SK-N-DZ (cell line): ENCODE results near the gene PTPRT.

Experiments
- DNase-seq: peaks from one replicate; pipeline ENCODE4 v3.0.0-alpha.2; 2015; ENCODE audit warnings: low spot score

PTPRT gene

DNA sequence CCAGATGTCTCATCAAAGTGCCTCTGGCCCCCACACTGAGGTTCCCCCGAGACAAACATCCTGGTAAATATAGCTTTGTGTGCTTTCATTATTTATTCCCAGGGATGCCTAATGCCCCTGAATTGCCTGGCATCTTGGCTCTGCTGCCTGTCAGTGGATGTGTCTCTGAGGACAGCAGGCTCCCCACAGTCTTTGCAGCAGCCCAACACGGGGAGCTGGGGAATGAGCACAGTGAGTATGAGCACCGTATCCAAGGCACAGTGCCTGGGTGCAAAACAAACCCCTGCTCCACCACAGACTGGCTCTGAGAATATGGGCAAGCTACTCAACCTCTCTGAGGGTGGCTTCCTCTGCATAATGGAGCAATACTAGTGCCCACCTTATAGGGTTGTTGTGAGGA, 165.9 kb downstream of the PTPRT start:
- DNase-seq, result no peak

DNA sequence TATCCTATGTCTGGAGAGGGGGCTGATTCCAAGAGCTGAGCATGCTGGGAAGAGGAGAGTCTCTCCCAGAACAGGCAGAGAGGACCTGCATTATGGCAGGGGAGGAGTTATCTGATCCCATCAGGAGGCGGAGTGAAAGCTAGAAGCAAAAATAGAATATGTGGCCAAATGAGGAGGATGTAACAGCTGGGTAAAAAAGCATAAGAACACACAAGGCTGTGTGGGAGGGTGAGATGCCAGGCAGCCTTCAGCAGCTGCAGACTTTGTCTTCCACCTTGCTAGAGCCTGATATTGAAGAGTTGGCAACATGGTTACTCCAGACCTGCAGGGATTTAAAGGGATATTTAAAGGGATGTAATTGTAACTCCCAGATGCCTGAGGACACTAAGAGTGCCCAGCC, 167.1 kb downstream of the PTPRT start:
- DNase-seq, result no peak

DNA sequence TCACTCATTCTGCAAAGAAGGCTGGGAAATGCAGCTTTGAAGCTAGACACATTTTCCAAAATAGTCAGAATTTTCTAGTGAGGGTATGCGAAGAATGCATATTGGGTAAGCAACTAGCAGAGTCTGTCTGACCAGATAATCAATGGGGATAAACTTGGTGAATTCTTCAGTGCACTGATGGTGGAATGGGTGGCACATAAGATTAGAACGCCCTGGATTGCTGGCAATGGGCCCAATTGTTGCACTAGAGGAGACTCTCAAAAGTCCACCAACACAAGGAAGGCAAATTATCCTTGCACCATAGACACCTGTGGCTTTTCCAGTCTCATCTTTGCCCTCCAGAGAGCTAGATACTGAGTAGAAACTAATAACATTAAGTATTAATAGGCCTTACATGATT, 167.6 kb downstream of the PTPRT start:
- DNase-seq, result no peak

DNA sequence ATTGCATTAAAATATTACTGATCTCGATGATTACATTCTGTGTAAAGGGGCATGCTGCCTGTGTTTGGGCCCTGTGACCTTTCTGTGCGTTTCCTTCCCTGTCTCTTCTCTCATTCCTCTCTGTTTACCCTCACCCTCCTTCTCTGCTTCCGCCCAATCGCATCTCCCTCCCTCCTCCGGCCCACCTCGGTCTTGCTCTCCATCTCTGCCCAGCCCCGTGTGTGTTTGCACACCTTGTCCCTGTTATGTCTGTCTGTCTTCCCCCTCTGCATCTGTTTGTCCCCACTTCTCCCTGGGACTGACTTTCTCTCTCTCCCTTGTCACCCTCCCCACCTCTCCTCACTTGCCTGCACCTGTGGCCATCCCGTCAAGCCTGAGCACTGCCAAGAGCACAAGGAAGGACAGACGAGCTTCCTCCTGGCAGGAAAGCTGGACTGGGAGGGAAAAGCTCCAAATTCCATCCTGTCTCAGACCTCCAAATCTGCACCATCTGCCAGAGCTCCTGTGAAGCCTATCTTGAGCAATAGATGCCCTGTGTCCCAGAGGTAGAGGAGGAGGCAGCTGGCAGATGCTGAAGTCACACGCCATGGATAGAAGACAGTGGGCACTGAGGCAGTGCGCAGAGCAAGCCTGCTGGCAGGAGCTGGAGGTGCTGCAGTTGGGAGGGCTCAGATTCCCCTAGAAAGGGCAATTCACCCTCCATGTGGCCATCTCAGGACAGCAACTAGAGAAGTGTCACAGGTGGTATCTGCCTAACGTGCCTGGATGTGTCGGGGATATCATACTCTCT, 172.3 kb downstream of the PTPRT start:
- DNase-seq, result no peak

DNA sequence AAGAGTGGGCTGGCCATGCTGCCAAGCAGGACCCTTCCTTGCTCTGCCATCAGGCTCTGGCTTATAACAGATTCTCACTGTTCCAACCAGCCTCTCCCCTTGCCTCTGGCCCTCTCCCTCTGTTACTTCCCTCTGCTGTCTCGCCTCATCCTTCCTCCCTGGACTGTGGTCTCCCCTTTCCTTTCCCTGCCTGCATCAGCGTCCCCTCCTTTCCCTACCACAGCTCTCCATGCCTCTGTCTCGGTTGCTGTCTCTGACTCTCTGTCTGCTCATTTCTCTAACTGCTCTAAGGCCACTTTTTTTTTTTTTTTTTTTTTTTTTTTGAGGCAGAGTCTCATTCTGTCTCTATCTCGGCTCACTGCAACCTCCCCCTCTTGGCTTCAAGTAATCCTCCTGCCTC, 173.4 kb downstream of the PTPRT start:
- DNase-seq, result no peak

DNA sequence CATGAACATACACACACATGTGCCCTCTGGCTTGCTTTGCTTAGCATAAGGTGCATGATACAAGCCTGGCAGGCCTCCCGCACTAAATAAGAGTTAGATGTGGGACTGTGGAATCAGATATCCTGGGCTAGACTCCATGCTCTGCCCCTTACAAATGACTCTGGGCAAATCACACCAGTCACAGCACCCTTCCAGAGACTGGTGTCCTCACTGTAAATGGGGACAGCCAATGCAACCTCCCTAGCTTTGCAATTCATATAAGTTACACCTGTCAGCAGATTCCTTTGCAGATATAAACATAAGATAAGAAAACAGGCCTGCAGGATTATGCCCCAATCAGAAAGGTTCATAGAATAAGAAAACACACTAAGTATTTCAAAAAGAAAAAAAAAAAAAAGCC, 174.1 kb downstream of the PTPRT start:
- no peak for DNase-seq

DNA sequence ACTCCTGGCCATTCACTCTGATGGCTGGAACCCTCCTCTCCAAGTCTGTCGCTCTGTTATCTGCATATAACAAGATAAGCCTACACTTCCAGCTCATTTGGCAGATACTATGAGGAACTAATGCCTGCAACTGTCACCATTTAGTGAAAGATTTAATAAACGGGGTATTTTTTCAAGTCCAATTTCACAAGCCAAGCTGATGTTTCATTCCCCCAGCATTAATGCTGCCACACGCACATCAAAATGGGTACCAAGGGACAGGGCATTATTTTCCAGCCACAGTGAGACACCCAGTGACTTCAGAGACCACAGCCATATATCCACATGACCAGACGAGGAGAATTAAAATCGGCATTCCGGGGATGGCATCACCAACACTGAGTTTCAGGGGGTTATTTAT, 175.5 kb downstream of the PTPRT start:
- DNase-seq, result no peak

DNA sequence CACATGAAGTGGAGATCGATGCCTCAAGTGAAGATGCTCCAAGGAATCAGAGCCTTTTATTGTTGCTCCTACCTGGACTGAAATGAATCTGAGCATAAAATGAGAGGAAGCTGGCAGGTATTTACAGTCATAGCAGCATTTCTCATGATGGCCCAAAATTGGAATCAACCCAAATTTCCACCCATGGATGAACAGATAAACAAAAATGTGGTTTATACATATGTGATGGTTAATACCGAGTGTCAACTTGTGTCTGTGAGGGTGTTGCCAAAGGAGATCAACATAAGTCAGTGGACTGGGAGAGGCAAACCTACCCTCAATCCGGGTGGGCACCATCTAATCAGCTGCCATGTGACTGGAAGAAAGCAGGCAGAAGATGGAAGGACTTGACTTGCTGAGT, 178.2 kb downstream of the PTPRT start:
- no peak for DNase-seq

DNA sequence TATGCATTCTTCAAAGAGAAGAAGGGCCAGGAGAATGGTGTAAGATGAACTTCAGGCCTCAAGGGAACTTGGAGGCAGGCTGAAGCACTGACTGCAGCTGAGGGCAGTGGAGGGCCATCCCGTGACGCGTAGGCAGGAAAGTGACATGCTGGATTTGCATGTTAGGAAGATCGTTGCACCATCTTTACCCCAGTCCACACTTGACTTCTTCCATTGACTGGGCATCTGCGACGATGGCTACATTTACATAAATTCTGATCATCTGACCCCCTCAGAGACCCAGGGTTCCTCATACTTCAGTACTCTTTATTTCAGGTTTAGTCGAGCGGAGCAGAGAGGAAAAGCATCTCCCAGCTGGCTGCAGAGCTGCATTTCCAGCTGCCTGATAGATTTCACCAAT, 180.2 kb downstream of the PTPRT start:
- no peak for DNase-seq

DNA sequence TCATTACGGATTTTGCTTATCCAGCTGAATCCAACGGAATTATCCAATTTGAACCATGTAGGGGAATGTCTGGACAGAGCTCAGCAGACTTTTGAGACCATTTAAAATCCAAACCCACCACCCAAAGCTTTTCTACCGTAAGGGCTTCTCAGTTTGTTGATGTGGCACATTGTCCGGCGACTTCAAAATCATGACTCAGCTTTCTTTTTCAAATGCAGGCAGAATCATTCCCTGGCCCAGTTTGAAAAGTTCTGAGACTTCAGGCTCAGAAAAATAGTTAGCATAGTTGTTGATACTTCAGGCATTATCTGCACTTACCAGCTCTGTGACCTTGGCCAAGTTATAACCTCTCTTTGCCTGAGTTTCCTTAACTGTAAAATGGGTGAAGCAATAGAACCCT, 182.2 kb downstream of the PTPRT start:
- no peak for DNase-seq

DNA sequence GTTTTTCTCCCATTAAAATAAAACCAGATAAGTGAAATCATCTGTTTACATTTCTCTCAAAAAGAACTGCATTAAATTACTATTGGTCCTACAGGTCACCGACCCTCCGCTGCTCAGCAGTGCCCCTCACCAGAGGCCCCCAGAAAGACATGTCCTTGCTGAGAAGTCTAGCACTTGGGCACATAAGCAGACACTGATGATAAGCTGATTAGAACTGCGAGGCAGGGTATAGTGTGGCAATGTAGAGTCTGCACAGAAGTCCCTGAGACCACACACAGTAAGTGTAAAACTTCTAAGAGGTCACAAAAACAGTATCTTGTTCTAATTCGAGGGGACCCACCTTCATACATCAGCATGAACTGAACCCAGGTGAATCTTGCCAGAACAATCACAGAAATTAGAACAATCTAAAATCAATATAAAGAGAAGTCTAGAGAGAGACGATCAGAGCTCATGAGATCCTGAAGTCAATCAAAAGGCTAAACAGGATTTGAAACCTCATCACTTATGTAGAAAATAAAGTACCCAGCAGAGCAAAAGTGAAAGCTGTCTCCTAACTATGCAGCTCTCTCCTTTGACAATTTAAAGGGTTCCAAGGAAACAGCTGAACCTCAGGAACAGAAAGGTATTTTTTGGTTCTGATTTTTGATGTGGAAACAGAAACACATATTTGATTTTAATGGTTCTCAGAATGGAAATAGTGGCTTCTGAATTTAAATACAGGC, 182.9 kb downstream of the PTPRT start:
- DNase-seq, result no peak

DNA sequence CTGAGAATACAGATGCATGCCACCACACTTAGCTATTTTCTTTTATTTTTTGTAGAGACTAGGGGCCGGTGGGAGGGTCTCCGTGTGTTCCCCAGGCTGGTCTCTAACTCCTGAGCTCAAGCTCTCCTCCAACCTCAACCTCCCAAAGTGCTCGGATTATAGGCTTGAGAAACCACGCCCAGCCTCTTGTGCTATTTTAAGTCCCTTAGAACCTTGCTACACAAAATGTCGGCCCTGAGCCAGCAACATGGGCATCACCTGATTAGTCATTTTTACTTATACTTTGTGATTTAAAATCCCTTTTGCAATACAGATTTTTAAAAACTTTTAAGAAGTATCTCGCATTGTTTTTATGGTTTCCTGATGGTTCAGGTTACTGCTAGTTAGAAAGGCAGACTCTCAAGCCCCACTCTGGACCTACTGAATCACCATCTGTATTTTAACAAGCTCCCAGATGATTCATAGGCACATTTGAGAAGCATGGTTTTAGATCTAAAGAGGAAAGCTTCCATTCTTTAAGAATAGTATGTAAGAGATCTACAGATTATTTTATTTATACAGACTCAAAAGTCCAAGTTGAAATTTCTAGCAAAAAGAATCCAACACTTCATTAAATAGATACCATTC, 186.3 kb downstream of the PTPRT start:
- DNase-seq, result no peak

DNA sequence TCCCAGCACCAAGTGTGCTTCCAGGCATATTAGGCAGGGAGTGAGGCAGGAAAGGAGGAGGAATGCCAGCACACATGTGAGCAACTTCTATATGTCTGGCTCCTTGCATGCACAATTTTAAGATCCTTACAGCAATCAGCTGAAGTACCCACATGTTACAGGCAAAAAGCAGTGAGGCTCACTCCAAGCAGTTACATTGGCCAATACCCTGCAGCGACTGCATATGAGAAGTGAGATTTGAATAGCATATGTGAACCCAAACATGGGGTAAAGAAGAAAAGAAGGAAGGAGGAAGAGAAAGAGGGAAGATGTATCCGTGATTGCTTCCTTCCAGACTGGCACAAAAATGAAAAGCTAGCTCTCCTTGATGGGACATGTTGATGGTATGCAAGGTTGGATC, 193.6 kb downstream of the PTPRT start:
- no peak for DNase-seq

DNA sequence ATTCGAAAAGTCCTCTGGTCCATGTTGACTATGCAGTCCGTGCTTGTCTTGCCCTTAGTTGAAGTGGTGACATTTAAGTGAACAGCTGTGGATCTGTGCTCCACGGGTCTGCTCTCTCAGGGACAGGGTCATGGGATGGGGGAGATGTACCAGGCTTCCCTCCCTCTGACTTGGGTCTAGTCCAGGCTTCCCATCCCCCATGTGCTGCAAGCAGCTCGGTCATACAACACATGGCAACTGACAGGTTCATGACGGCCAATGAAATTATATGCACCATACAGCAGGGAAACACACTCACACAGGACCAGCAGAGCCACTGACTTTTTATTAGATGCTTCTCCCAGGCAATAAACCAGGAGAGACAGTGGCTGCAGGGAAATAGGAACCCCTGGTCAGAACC, 201.4 kb downstream of the PTPRT start:
- DNase-seq, result no peak

DNA sequence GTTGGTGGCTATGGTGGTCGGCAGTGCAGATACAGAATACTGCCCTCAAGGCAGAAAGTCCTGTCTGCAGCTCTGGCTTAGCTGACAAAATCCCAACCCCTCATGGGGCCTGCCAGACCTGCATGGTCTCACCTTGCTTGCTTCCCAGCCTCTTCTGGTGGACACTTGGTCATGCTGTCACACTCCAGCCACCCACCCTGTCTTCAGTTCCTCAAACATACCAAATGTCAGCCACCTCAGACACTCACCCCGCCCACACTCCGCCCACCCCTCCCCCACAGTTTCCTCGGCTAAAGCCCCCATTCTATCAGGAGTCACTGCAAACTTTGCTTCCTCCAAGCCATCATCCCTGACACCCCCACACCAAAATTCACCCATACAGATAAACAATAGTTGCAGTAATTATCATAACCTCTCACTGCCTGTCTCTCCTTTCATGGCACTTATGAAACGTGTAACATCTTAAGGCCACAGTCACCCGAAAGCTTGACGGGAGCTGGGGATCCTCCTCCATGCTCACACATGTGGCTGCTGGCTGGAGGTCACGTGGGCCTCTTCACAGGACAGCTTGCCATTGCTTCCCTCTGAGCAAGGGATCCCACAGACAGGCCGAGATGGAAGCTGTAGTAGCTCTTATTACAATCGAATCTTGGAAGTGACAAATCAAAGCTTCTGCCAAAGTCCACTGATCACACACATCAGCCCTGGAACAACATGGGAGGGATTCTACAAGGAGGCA, 202.2 kb downstream of the PTPRT start:
- DNase-seq, result no peak

DNA sequence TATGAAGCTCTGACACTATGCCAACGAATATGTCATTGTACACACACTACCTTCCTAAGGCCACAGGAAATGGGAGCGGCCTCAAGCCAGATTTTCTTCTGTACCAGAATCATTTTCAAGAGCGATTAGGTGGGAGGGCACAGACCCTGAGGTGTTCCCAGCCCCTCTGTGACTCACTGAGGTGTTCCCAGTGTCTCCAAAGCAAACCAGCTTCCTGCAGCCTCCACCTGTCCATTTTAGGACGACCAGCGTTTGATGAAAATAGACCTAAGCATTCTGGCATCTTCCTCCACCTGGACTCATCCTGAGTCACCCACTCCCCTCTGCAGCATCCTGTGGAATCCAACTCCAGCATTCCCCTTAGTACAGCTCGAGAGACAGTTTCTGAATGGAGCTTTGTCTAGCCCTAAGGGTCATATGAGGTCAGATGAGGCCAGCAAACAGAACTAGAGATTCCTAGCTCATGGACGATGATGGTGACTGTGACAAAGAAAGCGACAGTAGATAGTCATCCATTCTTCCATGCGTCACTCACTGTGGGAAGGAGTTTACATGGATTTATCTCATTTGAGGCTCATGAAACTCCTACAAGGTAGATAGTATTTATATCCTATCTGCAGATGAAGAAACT, 203.4 kb downstream of the PTPRT start:
- DNase-seq, result no peak

DNA sequence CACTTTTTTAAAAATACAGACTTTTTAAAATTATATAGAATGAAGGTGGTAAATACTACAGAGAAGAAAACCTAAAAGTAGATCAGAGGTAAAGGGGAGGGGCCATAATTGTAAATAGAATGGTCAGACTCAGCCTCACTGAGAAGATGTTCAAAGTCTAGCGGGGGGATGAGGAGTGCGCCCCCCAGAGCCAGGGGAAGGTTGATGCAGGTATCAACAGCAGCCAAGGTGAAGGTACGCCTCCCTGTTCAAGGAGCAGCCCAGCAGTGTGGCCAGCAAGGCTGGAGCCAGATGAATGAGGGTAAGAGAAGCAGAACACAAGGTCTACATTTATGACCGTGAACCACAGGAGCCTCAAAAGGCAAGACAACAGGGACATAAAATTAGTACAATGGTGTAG, 204.1 kb downstream of the PTPRT start:
- no peak for DNase-seq

DNA sequence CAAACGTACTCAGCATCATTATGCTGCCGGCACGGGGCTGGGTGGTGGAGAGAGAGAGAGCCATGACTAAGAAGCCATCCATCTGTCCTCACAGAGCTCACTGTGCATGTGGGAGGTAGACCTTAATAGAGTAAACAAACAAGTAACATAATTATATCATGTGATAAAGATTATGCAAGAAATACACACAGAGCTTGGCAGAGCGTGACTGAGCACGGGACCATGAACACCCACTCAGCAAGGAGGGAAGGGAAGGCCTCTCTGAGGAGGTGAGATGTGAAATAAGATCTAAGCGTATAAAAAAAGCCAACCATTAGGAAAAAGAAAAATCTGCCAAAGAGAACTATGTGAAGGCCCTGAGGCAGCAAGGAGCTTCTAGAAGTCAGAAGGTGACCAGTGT, 207.5 kb downstream of the PTPRT start:
- no peak for DNase-seq

DNA sequence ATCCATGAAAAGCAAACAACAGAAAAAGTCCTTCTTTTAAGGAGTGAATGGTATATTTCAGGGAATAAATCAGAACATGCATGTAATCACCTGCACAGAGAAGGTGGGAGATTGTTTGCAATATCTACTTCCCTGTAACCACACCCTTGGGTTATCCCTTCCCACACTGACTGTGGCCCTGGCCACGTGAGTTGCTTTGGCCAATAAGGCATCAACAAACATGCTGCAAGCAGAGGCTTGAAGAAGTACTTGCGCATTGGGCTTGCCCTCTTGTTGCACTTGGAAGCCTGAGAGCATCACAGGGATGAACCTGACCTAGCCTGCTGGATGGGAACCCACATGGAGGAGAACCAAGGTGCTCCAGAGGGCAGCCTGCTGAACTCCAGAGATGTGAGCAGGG, 208.5 kb downstream of the PTPRT start:
- no peak for DNase-seq

DNA sequence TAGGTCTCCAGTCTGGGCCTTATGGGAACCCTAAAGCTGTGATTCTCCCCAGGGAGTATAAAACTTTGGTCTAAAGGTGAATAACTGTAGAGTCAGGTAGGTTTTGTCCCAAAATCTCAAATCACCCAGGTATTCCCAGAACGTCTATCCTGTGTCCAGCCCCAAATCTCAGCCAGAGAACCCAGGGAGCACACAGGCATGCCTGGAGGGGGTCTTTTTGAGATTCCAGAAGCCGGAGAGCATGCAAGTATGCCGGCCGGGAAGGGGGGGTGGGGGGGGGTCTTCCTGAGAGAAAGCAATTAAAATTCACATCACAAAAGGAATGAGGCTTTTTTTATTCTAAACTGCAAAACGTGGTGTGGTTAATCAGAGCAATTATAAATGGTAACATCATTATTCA, 210.0 kb downstream of the PTPRT start:
- DNase-seq, result no peak

DNA sequence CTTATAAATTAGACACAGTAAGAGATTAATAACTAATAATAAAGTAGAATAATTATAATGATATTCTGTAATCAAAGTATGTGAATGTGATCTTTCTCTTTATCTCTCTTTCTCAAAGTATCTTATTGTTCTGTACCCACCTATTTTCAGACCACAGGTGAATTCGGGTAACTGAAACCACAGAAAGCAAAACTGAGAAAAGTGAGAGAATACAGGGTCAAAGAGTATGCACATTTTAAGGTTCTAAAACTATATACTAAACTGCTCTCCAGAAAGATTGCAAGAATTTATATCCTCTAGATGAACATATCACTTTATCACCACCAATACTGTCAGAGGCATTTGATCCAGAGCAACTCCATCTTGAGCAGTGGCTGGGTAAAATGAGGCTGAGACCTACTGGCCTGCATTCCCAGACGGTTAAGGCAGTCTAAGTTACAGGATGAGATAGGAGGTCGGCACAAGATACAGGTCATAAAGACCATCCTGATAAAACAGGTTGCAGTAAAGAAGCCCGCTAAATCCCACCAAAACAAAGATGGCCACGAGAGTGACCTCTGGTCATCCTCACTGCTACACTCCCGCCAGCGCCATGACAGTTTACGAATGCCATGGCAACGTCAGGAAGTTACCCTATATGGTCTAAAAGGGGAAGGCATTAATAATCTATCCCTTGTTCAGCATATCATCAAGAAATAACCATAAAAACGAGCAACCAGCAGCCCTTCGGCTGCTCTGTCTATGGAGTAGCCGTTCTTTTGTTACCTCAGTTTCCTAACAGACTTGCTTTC, 211.3 kb downstream of the PTPRT start:
- DNase-seq, result no peak
